Left lung (tissue), 10 donors: Measurements from ENCODE around the gene TMEM214. TPM values are rescaled to one million over a fixed set of nuclear protein-coding genes. Genes with fewer than 3 reads are reported as not detected.

ENCODE experiments used
- ATAC-seq: fragments of 200-7000 bp; cut with Tn5 transposase; one replicate; pipeline ENCODE4 v1.9.1; 2020; ENCODE audit warnings: moderate library complexity
- DNase-seq, 4 donors: peaks; one replicate each; pipeline ENCODE4 v3.0.0-alpha.2; 2013 to 2020
- H3K27ac ChIP-seq, 2 donors: fragments of 200-600 bp; sonication (generic) in 1 of 2; one replicate each; pipeline versions ENCODE4 v1.5.0 to v1.8.0; 2020 to 2021
- H3K27me3 ChIP-seq, 2 donors: fragments of 200-600 bp; sonication (generic) in 1 of 2; one replicate each; pipeline versions ENCODE4 v1.5.0 to v1.8.0; 2020 to 2021
- H3K36me3 ChIP-seq, 2 donors: fragments of 200-600 bp; sonication (generic) in 1 of 2; one replicate each; pipeline versions ENCODE4 v1.5.0 to v1.8.0; 2020 to 2021
- H3K4me1 ChIP-seq, 2 donors: fragments of 200-600 bp; one replicate each; pipeline ENCODE4 v1.8.0; 2021
- H3K4me3 ChIP-seq, 2 donors: fragments of 200-600 bp; sonication (generic) in 1 of 2; one replicate each; pipeline versions ENCODE4 v1.5.0 to v1.8.0; 2020 to 2021; ENCODE audit warnings: mild to moderate bottlenecking in 1 of 2
- H3K9me3 ChIP-seq, 2 donors: fragments of 200-600 bp; sonication (generic) in 1 of 2; one replicate each; pipeline versions ENCODE4 v1.5.0 to v1.8.0; 2020 to 2021
- intact Hi-C, 2 donors: fragments of 100-400 bp; cut with DNase I; formaldehyde crosslinking; loops; one replicate each; pipeline versions ENCODE4 v1.11.2 to v1.14.2; 2022
- polyA plus RNA-seq, 6 donors: library from polyadenylated mRNA; unstranded; fragments of 120-200 nt; gene quantifications; one replicate each; pipeline ENCODE4 v1.2.1, GENCODE V29; 2013; ENCODE audit not compliant: insufficient read length in 6 of 6
- total RNA-seq, 2 donors: library from RNA; stranded (reverse); fragmentation: NEBNext Ultra II Directional; extraction: Animal tissue kit (Norgen Biotek cat#: 25700); gene quantifications; one replicate each; pipeline ENCODE4 v1.2.1, GENCODE V29; 2021
- TF ChIP-seq, protein P1 (sequence below), 2 donors: fragments of 200-600 bp; sonication (generic) in 1 of 2; IDR thresholded peaks; one replicate each; pipeline versions ENCODE4 v1.5.0 to v1.8.0; 2021; ENCODE audit warnings: antibody characterized with exemption in 2 of 2
- donor health status: DM: no; HTN: yes; CAD: no.
- donor health status: DM: no; HTN: no; CAD: no.

Gene TMEM214
- total and polyA plus RNA-seq, 8 donors = 59.8 to 105 (median 73.9) TPM

DNA sequence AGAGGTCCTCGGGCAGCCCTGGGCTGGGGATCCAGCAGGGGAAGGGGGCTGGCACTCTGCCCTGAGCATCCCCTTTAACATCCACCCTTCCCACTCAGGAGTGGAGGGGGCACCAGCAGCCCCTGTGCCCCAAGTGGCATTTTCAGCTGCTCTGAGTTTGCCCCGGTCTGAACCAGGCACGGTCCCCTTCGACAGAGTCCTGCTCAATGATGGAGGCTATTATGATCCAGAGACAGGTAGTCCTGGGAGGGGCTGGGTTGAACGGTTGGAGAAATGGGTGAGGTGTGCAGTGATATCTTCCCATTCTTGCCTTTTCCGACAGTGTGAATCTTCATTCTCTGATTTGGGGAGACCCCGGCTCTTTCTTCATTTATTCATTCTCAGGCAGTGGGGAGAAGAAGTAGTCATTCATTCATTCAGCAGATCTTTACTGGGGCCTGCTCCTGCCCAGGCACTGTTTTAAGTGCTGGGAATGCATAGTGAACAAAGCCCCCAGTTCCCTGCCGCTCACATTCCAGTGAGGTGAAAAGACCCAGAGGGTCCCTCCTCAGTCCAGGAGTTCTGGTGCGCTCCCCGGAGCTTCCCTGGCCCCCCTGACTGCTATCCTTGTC is 52.4 kb downstream of the TMEM214 start:
- Histone ChIP-seq H3K27me3 (no peaks in the 10 kb centered on the region), H3K36me3 (peaks cover 0 to 5% of the 10 kb centered on the region in 2 donors), H3K9me3 (no peaks in the 10 kb centered on the region), H3K27ac (peak overlapping the region; percentile 91 to 93), H3K4me3 (peak overlapping the region; percentile 44 to 68), H3K4me1 (peaks cover 16 to 49% of the 10 kb centered on the region in 2 donors)
- TF ChIP-seq, protein P1, sequence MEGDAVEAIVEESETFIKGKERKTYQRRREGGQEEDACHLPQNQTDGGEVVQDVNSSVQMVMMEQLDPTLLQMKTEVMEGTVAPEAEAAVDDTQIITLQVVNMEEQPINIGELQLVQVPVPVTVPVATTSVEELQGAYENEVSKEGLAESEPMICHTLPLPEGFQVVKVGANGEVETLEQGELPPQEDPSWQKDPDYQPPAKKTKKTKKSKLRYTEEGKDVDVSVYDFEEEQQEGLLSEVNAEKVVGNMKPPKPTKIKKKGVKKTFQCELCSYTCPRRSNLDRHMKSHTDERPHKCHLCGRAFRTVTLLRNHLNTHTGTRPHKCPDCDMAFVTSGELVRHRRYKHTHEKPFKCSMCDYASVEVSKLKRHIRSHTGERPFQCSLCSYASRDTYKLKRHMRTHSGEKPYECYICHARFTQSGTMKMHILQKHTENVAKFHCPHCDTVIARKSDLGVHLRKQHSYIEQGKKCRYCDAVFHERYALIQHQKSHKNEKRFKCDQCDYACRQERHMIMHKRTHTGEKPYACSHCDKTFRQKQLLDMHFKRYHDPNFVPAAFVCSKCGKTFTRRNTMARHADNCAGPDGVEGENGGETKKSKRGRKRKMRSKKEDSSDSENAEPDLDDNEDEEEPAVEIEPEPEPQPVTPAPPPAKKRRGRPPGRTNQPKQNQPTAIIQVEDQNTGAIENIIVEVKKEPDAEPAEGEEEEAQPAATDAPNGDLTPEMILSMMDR (IDR thresholded peaks at IDR 0.05) = no peak
- no peak for ATAC-seq
- no peak for DNase-seq
- intact Hi-C loops = loop anchor here in 1 of 2 donors (10.0 kb wide), 2 partner anchors 50 to 120 kb away; partner anchors contain the start of gene TMEM214

DNA sequence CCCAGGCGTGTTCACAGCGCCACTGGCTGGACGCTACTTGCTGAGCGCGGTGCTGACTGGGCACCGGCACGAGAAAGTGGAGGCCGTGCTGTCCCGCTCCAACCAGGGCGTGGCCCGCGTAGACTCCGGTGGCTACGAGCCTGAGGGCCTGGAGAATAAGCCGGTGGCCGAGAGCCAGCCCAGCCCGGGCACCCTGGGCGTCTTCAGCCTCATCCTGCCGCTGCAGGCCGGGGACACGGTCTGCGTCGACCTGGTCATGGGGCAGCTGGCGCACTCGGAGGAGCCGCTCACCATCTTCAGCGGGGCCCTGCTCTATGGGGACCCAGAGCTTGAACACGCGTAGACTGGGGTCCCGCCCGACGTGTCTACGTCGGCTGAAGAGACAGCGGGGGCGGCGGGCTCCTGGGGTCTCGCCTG is 52.9 kb downstream of the TMEM214 start:
- Histone ChIP-seq H3K4me1 (peaks cover 16 to 43% of the 10 kb centered on the region in 2 donors), H3K4me3 (peak overlapping the region; percentile 44 to 68), H3K27ac (peak overlapping the region; percentile 91 to 93), H3K9me3 (no peaks in the 10 kb centered on the region), H3K27me3 (no peaks in the 10 kb centered on the region), H3K36me3 (peaks cover 0 to 5% of the 10 kb centered on the region in 2 donors)
- intact Hi-C loops = loop anchor here in 1 of 2 donors (10.0 kb wide), 2 partner anchors 51 to 121 kb away; partner anchors contain the start of gene TMEM214
- TF ChIP-seq, protein P1 (IDR thresholded peaks at IDR 0.05) = peak in 1 of 2 donors; percentile 31
- ATAC-seq = peak; percentile 69
- DNase-seq = peak in 3 of 4 donors; percentile 71 to 93 (median 85)

DNA sequence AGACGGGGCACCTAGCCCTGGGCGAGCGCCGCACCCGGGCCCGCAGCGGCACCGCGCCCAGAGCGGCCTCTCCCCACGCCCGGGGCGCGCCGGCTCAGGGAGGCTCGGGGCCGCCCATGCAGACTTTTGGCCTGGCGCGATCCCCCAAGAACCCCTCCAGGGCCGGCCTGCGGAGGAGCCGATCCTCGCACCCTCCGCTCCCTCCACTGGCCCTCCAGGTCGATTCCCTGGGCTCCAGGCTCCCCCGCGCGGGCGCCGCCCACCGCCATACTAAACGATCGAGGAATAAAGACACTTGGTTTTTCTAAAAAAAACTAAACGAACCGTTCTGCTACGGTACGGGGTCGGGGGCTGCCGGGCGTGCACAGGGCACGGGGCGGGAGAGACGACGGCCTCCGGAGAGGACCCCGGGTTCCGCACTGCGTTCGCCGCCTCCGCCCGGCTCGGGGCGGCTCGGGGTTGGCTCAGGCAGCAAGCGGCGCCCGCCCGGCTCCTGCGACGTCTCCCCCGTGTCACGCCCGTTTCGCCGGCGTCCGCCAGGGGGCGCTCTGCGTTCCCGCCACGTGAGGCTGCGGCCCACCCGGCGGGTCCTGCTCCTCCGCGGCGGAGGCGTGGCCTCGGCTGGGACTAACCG is 53.4 kb downstream of the TMEM214 start:
- H3K36me3 ChIP-seq = peaks cover 0 to 5% of the 10 kb centered on the region in 2 donors
- intact Hi-C loops = loop anchor here in 1 of 2 donors (10.0 kb wide), 2 partner anchors 51 to 121 kb away; partner anchors contain the start of gene TMEM214
- H3K27ac ChIP-seq = peak overlapping the region; percentile 91 to 93
- no peaks in the 10 kb centered on the region for H3K27me3 ChIP-seq
- peak; percentile 94 to 100 (median 96) for DNase-seq
- peak; percentile 91 for ATAC-seq
- peaks cover 14 to 40% of the 10 kb centered on the region in 2 donors for H3K4me1 ChIP-seq
- no peaks in the 10 kb centered on the region for H3K9me3 ChIP-seq
- H3K4me3 ChIP-seq = peak overlapping the region; percentile 44 to 68
- TF ChIP-seq, protein P1 (IDR thresholded peaks at IDR 0.05) = peak; percentile 81 to 97

- TF ChIP-seq, protein P1 (IDR thresholded peaks at IDR 0.05) = peak in 1 of 2 donors; percentile 53
- Histone ChIP-seq H3K9me3 (no peaks in the 10 kb centered on the region), H3K4me1 (peaks cover 7 to 32% of the 10 kb centered on the region in 2 donors), H3K27me3 (no peaks in the 10 kb centered on the region), H3K36me3 (peaks cover 0 to 5% of the 10 kb centered on the region in 2 donors), H3K4me3 (peak within 1 kb of the TSS; percentile 44 to 68), H3K27ac (peak within 1 kb of the TSS; percentile 91 to 93)
- ATAC-seq (peak; percentile 42), DNase-seq (peak in 2 of 4 donors; percentile 67 to 91)
- intact Hi-C loops = loop anchor here in 1 of 2 donors (10.0 kb wide), 2 partner anchors 52 to 122 kb away; partner anchors contain the start of gene TMEM214
Observed at GRCh38 chr2:27086724-27087593, 54.2 kb downstream of the TMEM214 start, which contains the start of gene KHK. TSS of gene KHK (plus strand) at chr2:27086772. CDS start at chr2:27087260, 488 bp downstream.
